B cell (primary cell): Measurements from ENCODE around the gene NFATC1.

Source experiments
- EZH2 ChIP-seq: IDR thresholded peaks from 2 replicates; pipeline ENCODE4 v1.6.1; 2012; ENCODE audit warnings: borderline replicate concordance, low read depth, mild to moderate bottlenecking, moderate library complexity, low read length; ENCODE audit not compliant: insufficient read depth, poor library complexity, severe bottlenecking
- TF ChIP-seq, protein P1 (sequence below): fragments of 200-600 bp; IDR thresholded peaks from one replicate; pipeline ENCODE4 v1.8.0; 2022; ENCODE audit warnings: antibody characterized with exemption, mild to moderate bottlenecking

DNA sequence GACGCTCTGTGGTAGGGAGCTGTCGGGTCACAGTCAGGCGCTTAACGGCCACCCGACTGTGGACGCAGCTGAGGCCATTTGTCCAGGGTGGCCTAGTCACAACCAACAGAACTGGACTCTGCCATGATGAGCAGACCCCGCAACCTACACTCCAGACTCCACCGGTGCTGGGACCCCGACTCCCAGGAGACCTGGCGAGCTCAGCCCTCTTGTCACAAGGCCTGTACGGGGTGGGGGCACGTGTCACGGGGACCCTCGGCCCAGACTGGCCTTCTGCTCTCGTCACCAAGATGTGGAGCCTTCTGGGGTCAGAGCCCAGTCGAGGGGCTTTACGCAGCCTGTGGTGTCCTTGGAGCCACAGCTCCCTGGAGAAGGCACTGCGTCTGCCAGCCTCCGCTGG, 22.5 kb downstream of the NFATC1 start:
- TF ChIP-seq, protein P1, sequence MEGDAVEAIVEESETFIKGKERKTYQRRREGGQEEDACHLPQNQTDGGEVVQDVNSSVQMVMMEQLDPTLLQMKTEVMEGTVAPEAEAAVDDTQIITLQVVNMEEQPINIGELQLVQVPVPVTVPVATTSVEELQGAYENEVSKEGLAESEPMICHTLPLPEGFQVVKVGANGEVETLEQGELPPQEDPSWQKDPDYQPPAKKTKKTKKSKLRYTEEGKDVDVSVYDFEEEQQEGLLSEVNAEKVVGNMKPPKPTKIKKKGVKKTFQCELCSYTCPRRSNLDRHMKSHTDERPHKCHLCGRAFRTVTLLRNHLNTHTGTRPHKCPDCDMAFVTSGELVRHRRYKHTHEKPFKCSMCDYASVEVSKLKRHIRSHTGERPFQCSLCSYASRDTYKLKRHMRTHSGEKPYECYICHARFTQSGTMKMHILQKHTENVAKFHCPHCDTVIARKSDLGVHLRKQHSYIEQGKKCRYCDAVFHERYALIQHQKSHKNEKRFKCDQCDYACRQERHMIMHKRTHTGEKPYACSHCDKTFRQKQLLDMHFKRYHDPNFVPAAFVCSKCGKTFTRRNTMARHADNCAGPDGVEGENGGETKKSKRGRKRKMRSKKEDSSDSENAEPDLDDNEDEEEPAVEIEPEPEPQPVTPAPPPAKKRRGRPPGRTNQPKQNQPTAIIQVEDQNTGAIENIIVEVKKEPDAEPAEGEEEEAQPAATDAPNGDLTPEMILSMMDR, result no peak
- no peak for TF ChIP-seq EZH2
